H54 (cell line): ENCODE results near the gene TOGARAM2.

ENCODE experiments used
- DNase-seq: peaks from one replicate; pipeline ENCODE4 v3.0.0; 2011; ENCODE audit warnings: low spot score, mixed read lengths; ENCODE audit not compliant: insufficient read length
- FAIRE-seq: peaks from 3 replicates; lab custom pipeline; 2011; peaks lifted over from hg19 to GRCh38; lab: Jason Lieb, UNC
- POLR2A ChIP-seq: IDR thresholded peaks from 2 replicates; pipeline ENCODE4 v1.6.1; 2011; ENCODE audit warnings: low read depth, mild to moderate bottlenecking, low read length

Gene TOGARAM2

GRCh38 chr2:29011418-29012060 is 30.4 kb downstream of the TOGARAM2 start:
- DNase-seq (no peak), FAIRE-seq (no peak)
- TF ChIP-seq POLR2A, result no peak

GRCh38 chr2:29012211-29012681 is 31.1 kb downstream of the TOGARAM2 start:
- DNase-seq (no peak), FAIRE-seq (no peak)
- no peak for TF ChIP-seq POLR2A

GRCh38 chr2:29013057-29013780 is 32.1 kb downstream of the TOGARAM2 start:
- FAIRE-seq (no peak), DNase-seq (no peak)

GRCh38 chr2:29014331-29014730 is 33.2 kb downstream of the TOGARAM2 start:
- no peak for TF ChIP-seq POLR2A
- FAIRE-seq, result no peak
- no peak for DNase-seq

More at GRCh38 chr2:29013057-29013780, 32.1 kb downstream of the TOGARAM2 start:
- TF ChIP-seq POLR2A, result no peak

GRCh38 chr2:29014811-29015421 is 33.8 kb downstream of the TOGARAM2 start:
- peak; percentile 20 for FAIRE-seq
- DNase-seq, result peak; percentile 87
- no peak for TF ChIP-seq POLR2A

- DNase-seq, result no peak
- no peak for FAIRE-seq
- TF ChIP-seq POLR2A, result no peak
These were observed 34.8 kb downstream of the TOGARAM2 start for GRCh38 chr2:29015701-29016470.

GRCh38 chr2:29016504-29016903 is 35.4 kb downstream of the TOGARAM2 start:
- DNase-seq (no peak), FAIRE-seq (no peak)
- no peak for TF ChIP-seq POLR2A

- no peak for FAIRE-seq
- TF ChIP-seq POLR2A, result no peak
- DNase-seq, result no peak
These were observed 36.8 kb downstream of the TOGARAM2 start for GRCh38 chr2:29017716-29018435.

GRCh38 chr2:29021886-29022285 is 40.8 kb downstream of the TOGARAM2 start:
- TF ChIP-seq POLR2A, result no peak
- DNase-seq (no peak), FAIRE-seq (no peak)

GRCh38 chr2:29022679-29023078 is 41.6 kb downstream of the TOGARAM2 start:
- FAIRE-seq, result no peak
- TF ChIP-seq POLR2A, result no peak
- DNase-seq, result peak; percentile 62

- FAIRE-seq, result no peak
- DNase-seq, result no peak
- no peak for TF ChIP-seq POLR2A
These were observed 42.1 kb downstream of the TOGARAM2 start for GRCh38 chr2:29023188-29023587.

GRCh38 chr2:29024882-29025430 is 43.9 kb downstream of the TOGARAM2 start:
- FAIRE-seq (no peak), DNase-seq (no peak)
- no peak for TF ChIP-seq POLR2A

GRCh38 chr2:29025711-29026110 is 44.6 kb downstream of the TOGARAM2 start:
- DNase-seq, result no peak
- no peak for FAIRE-seq
- TF ChIP-seq POLR2A, result no peak
